GM12864 (cell line): ENCODE measurements around the gene LOXHD1.
A peak's percentile ranks its signal among the peaks of the same experiment; 100 is the strongest.

Experiments used
- DNase-seq: peaks from one replicate; pipeline ENCODE4 v3.0.0-alpha.2; 2011; ENCODE audit warnings: low read depth
- H3K4me3 ChIP-seq: 2 replicates; pipeline ENCODE4 v1.5.1; 2011; ENCODE audit warnings: mild to moderate bottlenecking, low read depth, low read length, control low read depth
- TF ChIP-seq, protein P1 (sequence below): IDR thresholded peaks from 2 replicates; pipeline ENCODE4 v1.5.1; 2011; ENCODE audit warnings: low read depth, mild to moderate bottlenecking, moderate library complexity, low read length, control low read depth, inconsistent platforms; ENCODE audit errors: missing control alignments

The LOXHD1 gene

DNA sequence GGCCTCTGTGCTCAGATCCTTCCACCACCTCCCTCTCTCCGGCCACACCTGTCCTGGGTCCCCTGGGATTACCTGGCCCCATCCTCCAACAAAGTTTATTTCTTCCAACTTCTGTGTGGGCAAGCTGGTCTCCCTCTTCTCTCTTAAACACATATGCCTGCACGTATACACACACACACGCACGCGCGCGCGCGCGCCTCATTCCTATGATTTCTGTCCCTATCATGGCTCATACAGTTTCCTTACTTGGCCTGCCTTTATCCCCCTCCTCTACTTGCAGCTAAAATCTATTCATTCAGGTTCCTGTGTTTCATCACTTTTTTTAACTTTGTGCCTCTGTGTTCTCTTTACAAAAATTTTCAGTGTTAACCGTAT is 96.4 kb downstream of the LOXHD1 start:
- TF ChIP-seq, protein P1, sequence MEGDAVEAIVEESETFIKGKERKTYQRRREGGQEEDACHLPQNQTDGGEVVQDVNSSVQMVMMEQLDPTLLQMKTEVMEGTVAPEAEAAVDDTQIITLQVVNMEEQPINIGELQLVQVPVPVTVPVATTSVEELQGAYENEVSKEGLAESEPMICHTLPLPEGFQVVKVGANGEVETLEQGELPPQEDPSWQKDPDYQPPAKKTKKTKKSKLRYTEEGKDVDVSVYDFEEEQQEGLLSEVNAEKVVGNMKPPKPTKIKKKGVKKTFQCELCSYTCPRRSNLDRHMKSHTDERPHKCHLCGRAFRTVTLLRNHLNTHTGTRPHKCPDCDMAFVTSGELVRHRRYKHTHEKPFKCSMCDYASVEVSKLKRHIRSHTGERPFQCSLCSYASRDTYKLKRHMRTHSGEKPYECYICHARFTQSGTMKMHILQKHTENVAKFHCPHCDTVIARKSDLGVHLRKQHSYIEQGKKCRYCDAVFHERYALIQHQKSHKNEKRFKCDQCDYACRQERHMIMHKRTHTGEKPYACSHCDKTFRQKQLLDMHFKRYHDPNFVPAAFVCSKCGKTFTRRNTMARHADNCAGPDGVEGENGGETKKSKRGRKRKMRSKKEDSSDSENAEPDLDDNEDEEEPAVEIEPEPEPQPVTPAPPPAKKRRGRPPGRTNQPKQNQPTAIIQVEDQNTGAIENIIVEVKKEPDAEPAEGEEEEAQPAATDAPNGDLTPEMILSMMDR = no peak
- no peak for DNase-seq
- no peak overlapping the region for H3K4me3 ChIP-seq

DNA sequence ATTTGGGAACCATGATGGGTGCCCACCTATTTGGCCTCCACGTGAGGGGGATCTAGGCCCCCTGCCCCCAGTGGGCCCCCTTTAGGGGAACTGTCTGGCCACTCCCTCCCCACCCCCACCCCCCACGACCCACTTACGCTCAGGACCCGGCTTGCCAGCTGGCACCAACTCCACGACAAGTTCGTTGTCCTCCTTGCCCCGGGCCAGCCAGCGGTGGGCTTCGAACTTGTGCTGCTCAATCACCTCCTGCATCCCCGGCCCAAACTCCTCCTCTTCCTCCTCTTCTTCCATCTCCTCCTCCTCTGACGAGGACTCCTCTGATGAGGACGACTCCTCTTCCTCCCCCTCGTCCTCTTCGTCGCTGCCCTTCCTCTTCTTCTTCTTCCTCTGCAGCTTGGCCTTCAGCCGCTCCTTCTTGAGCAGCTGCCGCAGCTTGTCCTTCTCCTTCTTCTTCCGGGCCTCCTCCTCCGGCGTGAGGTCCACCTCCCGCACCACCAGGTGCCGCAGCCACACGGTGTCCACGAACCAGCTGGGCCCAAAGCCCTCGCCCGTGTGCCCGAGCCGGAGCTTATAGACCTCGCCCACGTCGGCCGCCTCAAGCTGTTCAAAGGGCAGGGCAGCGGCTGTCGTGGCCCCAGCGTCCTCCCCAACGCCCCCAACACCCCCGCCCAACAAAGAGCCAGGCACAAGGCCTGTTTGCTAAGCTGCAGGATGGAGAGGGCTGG is 96.9 kb downstream of the LOXHD1 start:
- no peak for DNase-seq
- TF ChIP-seq, protein P1 = no peak
- H3K4me3 ChIP-seq = no peak overlapping the region

DNA sequence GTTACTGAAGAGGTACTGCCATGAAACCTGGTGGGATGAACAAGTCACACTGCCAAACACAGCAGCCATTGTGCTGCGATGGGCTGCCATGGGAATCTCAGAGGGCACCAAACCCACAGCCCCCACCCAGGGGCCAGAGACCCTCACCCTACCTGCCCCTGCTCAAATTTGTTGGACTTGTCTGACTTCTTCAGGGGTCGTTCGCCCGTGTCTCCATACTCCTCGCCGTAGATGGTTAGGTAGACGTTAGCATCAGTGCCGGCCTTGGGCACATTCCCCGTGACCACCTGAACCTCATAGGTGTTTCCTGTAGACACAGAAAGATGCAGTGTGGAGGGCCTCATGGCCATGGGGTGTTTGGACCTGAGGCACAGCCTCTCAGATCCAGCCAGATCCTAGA is 97.7 kb downstream of the LOXHD1 start:
- TF ChIP-seq, protein P1 = no peak
- no peak overlapping the region for H3K4me3 ChIP-seq
- no peak for DNase-seq

DNA sequence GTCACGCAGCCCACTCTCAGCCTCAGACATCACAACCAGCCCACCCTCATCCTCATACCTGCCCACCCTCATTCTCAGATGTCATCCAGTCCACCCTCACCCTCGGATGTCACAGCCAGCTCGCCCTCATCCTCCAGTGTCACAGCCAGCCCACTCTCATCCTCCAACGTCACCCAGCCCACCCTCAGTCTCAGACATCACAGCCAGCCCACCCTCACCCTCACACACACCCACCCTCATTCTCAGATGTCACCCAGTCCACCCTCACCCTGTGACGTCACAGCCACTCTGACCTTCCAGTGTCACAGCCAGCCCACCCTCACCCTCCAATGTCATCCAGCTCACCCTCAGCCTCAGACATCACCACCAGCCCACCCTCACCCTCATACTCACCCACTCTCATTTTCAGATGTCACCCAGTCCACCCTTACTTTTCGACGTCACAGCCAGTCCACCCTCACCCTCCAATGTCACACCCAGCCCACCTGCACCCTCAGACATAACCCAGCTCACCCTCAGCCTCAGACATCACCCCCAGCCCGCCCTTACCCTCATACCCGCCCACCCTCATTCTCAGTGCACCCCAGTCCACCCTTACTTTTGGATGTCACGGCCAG is 100.3 kb downstream of the LOXHD1 start:
- TF ChIP-seq, protein P1 = no peak
- H3K4me3 ChIP-seq = no peak overlapping the region
- no peak for DNase-seq

DNA sequence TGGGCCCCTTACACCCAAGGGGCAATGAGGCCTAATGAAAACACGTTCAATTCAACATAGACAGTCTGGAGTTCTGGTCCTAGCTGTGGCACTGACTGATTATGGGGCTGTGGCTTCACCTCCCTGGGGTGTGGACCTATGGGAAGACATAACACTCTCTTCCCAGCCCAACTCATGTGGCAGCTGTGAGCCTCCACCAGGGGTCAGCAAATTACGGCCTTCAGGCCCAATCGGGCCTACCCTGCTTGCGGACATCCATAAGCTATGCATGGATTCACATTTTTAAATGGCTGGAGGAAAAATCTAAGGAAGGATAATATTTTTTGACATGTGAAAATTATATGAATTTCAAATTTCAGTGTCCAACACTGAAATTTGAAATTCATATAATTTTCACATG is 101.3 kb downstream of the LOXHD1 start:
- DNase-seq = no peak
- H3K4me3 ChIP-seq = no peak overlapping the region
- TF ChIP-seq, protein P1 = peak; percentile 75

DNA sequence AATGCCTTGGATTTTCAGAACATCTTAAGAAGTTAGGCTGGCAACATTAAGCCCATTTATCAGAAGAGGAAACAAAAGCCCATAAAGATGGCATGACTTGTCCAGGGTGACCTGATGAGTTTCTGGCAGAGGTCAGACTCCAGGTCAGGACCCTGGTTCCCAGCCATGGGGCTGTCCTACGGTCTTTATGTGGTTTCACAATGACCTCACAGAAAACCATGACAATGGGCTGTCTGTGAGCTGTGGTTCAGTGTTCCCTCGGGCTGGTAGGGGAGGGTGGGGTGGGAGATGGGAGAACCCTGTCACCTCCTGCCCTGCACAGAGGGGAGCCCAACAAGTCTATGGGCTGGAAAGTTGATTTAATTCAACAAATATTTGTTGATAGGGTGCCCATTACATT is 101.8 kb downstream of the LOXHD1 start:
- TF ChIP-seq, protein P1 = no peak
- no peak for DNase-seq
- no peak overlapping the region for H3K4me3 ChIP-seq

DNA sequence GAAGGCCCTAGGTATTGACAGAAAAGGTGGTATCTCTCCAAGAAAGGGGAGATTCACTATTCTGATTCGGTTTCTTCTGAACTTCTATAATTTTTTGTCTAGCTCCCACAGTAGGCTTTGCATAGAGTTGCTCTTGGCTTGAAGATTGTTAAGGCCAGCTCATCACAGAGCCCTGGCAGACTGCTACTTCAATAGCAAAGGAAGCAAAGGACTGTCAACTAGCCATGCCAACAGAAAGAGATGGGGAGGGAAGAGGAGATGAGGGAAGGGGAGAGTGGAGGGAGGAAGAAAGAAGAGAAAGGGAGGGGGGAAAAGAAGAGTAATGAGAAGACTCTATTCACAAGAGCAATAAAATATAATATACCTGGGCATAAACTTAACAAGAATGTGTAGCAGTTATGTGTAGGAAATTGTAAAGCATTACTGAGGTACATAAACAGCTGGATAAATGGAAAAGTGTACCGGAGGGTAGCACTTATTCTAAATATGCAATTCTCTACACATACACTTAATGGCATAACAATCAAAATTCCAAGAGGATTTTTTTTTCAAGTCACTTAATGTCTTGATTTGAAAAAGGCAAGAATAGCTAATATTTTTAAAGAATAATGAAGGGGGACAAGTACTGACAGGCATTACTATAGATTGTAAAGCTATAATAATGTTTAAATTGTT is 102.5 kb downstream of the LOXHD1 start:
- no peak overlapping the region for H3K4me3 ChIP-seq
- TF ChIP-seq, protein P1 = no peak
- DNase-seq = no peak
